ENCODE measurements around the gene PROX1.

- no peak for TF ChIP-seq ZNF140 (CRISPR knock-in tag; IDR thresholded peaks at IDR 0.05)
- no peak for TF ChIP-seq MAFK (IDR thresholded peaks at IDR 0.05; ENCODE audit: low read length)
- TF ChIP-seq MGA (IDR thresholded peaks at IDR 0.05), result no peak
- TF ChIP-seq CTCF (IDR thresholded peaks at IDR 0.05 in 2 of 3, conservative IDR thresholded peaks at IDR 0.05 in 1 of 3; ENCODE audit: insufficient read depth in 2 of 3, low read depth in 1 of 3, low read length in 3 of 3), result no peak
- TF ChIP-seq POLR2AphosphoS5 (IDR thresholded peaks at IDR 0.05; ENCODE audit: control insufficient read depth, insufficient read depth, low read depth, low read length), result no peak
- no peak for TF ChIP-seq ZNF512 (tag; IDR thresholded peaks at IDR 0.05)
- TF ChIP-seq DMBX1 (CRISPR knock-in tag; IDR thresholded peaks at IDR 0.05; ENCODE audit: borderline replicate concordance), result no peak
- TF ChIP-seq PCBP1 (IDR thresholded peaks at IDR 0.05; ENCODE audit: low read depth, low read length, poor library complexity, severe bottlenecking), result no peak
- no peak for TF ChIP-seq CXXC5 (CRISPR knock-in tag; IDR thresholded peaks at IDR 0.05)
These were observed 6.9 kb upstream of the PROX1 start for GRCh38 chr1:213980906-213981305.

Data from K562 (cell line).